Measurements from ENCODE around the gene KRT35. TPM values are rescaled to one million over a fixed set of nuclear protein-coding genes. Genes with fewer than 3 reads are reported as not detected.
A peak's percentile ranks its signal among the peaks of the same experiment; 100 is the strongest.
"Not testable (repeated sequence)": the region's sequence is repeated elsewhere in the genome, so short reads cannot be mapped to it uniquely, and the experiment has no call there.

Gene KRT35
- total RNA-seq, 1 donor from 2014 or later: 31.5 TPM

GRCh38 chr17:41453066-41453465 lies 27.9 kb downstream of the KRT35 start:
- no peak for DNase-seq

DNA sequence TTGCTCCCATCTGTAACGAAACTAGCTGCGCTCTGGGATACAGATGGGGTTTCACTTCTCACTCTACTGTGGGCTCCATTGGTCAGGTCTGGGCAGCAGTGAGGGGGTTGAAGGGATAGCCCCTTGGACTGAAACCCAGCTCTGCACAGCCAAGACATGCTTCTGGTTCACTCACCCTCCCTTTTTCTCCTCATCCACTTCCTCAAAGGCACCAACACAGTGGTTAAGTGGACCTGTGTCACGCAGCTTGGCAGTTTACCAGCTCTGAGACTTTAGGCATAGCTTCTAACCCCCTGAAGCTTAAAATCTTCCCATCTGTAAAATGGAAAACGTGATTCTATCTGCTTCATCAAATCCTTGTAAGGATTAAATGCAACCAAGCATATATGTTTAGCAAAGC lies 28.7 kb downstream of the KRT35 start:
- DNase-seq: no peak

DNA sequence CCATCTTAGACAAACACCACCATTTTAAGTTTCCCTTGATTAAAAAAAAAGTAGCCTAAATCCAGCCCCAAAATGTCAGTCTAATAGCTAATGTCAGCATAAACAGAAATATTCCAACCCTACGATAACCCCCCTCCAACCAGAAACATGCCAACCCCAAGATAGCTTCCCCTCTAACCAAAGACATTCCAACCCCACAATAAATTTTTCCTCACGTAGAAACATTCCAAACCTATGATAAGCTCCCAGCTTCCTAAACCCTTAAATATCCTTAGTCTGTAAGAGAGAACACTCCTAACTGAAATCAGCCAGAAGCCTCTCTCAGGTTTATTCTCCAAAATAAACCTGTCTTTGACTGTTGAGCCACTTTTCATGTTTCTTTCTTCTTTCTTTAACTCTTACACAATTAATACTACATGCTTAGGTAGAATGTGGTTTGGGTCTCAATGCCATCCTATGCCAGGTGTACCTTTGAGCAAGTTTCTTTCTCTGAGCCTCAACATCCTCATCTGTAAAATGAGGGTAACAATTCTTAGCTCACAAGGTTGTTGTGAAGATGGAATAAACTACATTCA lies 29.7 kb downstream of the KRT35 start:
- no peak for DNase-seq

DNA sequence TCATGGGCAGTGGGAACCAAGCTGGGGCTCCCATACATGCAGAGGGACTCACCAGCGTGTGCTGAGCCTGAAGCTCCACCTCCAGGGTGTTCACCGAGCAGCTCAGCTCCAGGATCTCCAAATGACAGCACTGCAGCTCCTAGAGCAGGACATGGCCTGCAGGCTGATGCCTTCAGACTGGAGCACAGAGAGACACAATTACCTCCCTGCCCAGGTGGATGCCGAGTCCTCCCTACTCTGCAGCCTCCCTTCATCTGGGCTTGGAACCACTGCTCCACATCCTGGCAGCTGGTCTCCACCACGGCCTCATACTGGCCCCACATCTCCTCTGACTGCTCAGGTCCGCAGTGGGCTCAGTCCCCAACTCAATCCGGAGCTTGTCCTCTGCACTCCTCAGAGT lies 31.9 kb downstream of the KRT35 start:
- no peak for DNase-seq

DNA sequence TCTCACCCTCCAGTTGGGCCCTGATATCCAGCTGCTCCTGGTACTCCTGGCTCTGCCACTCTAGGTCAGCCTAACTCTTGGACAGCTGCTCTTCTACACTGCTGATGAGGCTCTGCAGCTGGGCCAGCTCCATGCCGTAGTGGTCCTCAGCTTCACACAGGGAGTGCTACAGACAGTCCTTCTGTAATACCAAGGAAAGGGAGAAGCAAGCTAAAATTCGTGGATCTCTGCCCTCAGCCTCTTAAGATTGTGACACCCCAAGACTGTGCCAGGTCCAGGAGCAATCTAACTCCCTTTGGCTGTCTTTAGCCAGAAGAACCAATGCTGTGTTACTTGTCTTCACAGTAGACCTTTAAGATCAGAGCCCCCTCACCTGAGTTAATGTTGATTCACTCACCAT lies 32.4 kb downstream of the KRT35 start:
- no peak for DNase-seq

GRCh38 chr17:41446806-41447205 lies 34.1 kb downstream of the KRT35 start:
- DNase-seq: no peak

DNA sequence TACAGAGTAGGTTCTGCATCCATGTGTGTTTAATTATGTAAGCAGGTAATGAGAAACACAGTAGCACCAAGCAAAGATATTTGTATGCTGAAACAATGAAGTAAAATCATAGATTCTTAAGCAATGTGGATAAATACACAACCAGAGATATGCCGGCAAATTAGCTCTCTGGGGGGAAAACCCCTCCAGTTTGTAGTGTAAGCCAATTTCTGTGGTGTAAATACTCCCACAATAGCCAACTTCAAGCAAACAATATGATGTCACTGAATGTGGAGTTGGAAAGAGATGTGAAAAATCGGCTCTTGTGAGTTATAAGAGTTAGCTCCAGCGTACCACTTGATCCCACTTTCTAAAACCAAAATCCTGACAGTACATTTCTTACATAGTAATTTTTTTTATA lies 36.3 kb downstream of the KRT35 start:
- no peak for DNase-seq

- DNase-seq: no peak
Observed at GRCh38 chr17:41444186-41444585, 36.8 kb downstream of the KRT35 start.

GRCh38 chr17:41442739-41443138 lies 38.2 kb downstream of the KRT35 start:
- no peak for DNase-seq

- DNase-seq: no peak
Observed at GRCh38 chr17:41440531-41441033, 40.4 kb downstream of the KRT35 start, which contains the start of gene KRT38. Gene KRT38 (minus strand): TSS chr17:41440983. CDS start chr17:41440921, 62 bp downstream.

GRCh38 chr17:41439375-41439774 lies 41.6 kb downstream of the KRT35 start:
- DNase-seq: no peak

- no peak for DNase-seq
Observed at GRCh38 chr17:41437769-41438168, 43.2 kb downstream of the KRT35 start.

DNA sequence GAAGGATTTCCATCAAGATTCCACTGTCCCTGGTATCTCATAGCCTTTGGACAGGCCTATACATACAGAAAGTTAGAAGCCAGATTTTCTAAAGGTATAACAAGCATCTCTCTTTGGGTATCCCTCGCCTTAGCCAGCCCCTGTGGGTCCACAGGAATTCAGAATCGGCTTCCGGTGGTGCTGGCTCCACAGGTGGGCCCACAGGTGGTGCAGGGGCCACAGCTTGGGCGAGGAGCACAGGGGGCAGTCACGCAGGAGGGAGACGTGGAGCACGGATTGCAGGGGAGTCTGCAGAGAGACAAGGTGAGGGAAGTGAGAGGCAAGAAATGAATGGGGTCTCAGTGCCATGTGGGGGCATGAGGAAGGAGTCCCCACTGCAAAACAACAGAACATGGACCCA lies 43.7 kb downstream of the KRT35 start:
- DNase-seq: no peak

DNA sequence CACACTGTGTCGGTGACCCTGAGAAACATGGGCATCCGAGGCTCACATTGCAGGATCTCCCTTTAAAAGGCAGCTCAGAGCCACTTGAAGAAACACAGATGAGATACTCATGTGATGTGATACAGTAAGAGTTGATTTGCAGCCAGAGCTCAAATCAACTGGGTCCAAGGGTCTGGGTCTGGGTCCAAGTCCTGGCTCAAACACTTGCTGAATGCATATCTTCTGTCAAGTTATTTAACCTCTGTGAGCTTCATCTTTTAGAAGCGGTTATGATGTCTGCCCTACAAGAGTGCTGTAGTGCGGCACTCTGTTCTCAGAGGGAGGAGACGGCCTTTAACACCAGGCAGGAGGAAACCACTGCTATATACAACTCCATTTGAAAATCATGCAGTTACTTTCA lies 46.5 kb downstream of the KRT35 start:
- no peak for DNase-seq

GRCh38 chr17:41434005-41434404 lies 46.9 kb downstream of the KRT35 start:
- no peak for DNase-seq

GRCh38 chr17:41433586-41433985 lies 47.4 kb downstream of the KRT35 start:
- no peak for DNase-seq

- DNase-seq: not testable (repeated sequence)
Observed at GRCh38 chr17:41430376-41430775, 50.6 kb downstream of the KRT35 start.

- no peak for DNase-seq
Observed at GRCh38 chr17:41429667-41430066, 51.3 kb downstream of the KRT35 start.

- DNase-seq: no peak
Observed at GRCh38 chr17:41428591-41429291, 52.2 kb downstream of the KRT35 start.

Small RNAs within 50 kb of the gene (small RNA-seq; reads per million reads assigned to genes)
- 0.92 reads per million, percentile 77 among the genes with 10 or more reads in this experiment for gene RNU2-32P (ENCODE audit: low replicate concordance)

Other genes with a start within 250 kb of the KRT35 start
- gene KRTAP9-3, start 248.7 kb downstream of the KRT35 start, total RNA-seq: 7.3 TPM
- gene KRTAP9-8, start 243.2 kb downstream of the KRT35 start, total RNA-seq: 8.5 TPM
- 6.5 TPM for gene KRTAP9-4, start 231.5 kb downstream of the KRT35 start, total RNA-seq
- gene KRTAP9-9, start 225.8 kb downstream of the KRT35 start, total RNA-seq: 2.6 TPM
- not detected for gene KRTAP9-6, start 215.8 kb downstream of the KRT35 start, total RNA-seq
- gene KRTAP9-7, start 205.5 kb downstream of the KRT35 start, total RNA-seq: not detected
- gene KRTAP29-1, start 178.3 kb downstream of the KRT35 start, total RNA-seq: 0.39 TPM
- gene KRTAP16-1, start 171.8 kb downstream of the KRT35 start, total RNA-seq: 4.5 TPM
- 7.9 TPM for gene KRTAP17-1, start 165.4 kb downstream of the KRT35 start, total RNA-seq
- gene KRT33A, start 130.3 kb downstream of the KRT35 start, total RNA-seq: 22.0 TPM
- 7.7 TPM for gene KRT33B, start 111.3 kb downstream of the KRT35 start, total RNA-seq
- 19.5 TPM for gene KRT34, start 98.8 kb downstream of the KRT35 start, total RNA-seq
- 52.1 TPM for gene KRT31, start 83.5 kb downstream of the KRT35 start, total RNA-seq
- gene KRT37, start 56.6 kb downstream of the KRT35 start, total RNA-seq: 0.99 TPM
- gene KRT38, start 40.2 kb downstream of the KRT35 start, total RNA-seq: 7.2 TPM
- gene KRT32, start 13.8 kb downstream of the KRT35 start, total RNA-seq: 28.0 TPM
- gene KRT36, start 8.8 kb upstream of the KRT35 start, total RNA-seq: 1.9 TPM
- 2.9 TPM for gene KRT13, start 24.5 kb upstream of the KRT35 start, total RNA-seq
- 348 TPM for gene KRT15, start 37.7 kb upstream of the KRT35 start, total RNA-seq
- 75.9 TPM for gene KRT19, start 47.2 kb upstream of the KRT35 start, total RNA-seq
- gene KRT9, start 90.9 kb upstream of the KRT35 start, total RNA-seq: 0.79 TPM
- 763 TPM for gene KRT14, start 105.7 kb upstream of the KRT35 start, total RNA-seq
- gene KRT16, start 131.6 kb upstream of the KRT35 start, total RNA-seq: 142 TPM
- 1,205 TPM for gene KRT17, start 143.4 kb upstream of the KRT35 start, total RNA-seq
- gene EIF1, start 207.7 kb upstream of the KRT35 start, total RNA-seq: 136 TPM
- gene GAST, start 231.2 kb upstream of the KRT35 start, total RNA-seq: not detected

Measured in skin of body (tissue), 3 donors.